Measurements from ENCODE around the gene INKA1. TPM values are rescaled to one million over a fixed set of nuclear protein-coding genes. Genes with fewer than 3 reads are reported as not detected.

Gene INKA1
- total RNA-seq, 2 experiments from 2014 or later = 0.50 to 0.70 TPM

DNA sequence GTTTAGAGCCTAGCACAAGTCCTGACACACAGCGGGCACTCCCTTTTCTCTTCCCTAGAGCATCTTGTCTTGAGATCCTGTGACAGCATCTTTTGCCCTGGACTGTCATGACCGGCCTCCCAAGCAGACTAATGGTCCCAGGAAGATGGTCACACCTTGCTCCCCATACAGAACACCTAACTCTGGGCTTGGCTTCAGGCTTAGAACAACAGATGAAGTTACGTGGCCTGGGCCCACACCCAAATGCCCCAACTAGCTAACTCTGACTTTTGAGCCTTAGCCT is 15.9 kb upstream of the INKA1 start:
- DNase-seq = no peak
- intact Hi-C loops (cut with DNase I, micrococcal nuclease) = loop anchor here (2.0 to 5.0 kb wide), 5 partner anchors 70 to 450 kb away; partner anchors contain the start of genes AMIGO3 (in 1 of the 2), GNAI2 (in 1 of the 2), MST1R (in 1 of the 2) and TCTA (in 1 of the 2)
- peaks cover 35% of the 10 kb centered on the region for H3K4me1 Mint-ChIP-seq
- H3K9me3 Mint-ChIP-seq (ENCODE audit: low read depth) = no peaks in the 10 kb centered on the region
- no peak for ATAC-seq
- H3K27ac Mint-ChIP-seq = peak overlapping the region; percentile 96
- H3K36me3 Mint-ChIP-seq (ENCODE audit: low read depth) = peaks cover 13% of the 10 kb centered on the region
- CTCF ChIA-PET = interaction anchor here (0.6 to 3.2 kb wide), 5 partner anchors 15 to 247 kb away, joined by 3 to 16 read pairs (median 5); partner anchors contain the start of gene INKA1
- H3K4me3 Mint-ChIP-seq = peak overlapping the region; percentile 90
- POLR2A ChIA-PET = no interaction called here
- no peaks in the 10 kb centered on the region for H3K27me3 Mint-ChIP-seq

DNA sequence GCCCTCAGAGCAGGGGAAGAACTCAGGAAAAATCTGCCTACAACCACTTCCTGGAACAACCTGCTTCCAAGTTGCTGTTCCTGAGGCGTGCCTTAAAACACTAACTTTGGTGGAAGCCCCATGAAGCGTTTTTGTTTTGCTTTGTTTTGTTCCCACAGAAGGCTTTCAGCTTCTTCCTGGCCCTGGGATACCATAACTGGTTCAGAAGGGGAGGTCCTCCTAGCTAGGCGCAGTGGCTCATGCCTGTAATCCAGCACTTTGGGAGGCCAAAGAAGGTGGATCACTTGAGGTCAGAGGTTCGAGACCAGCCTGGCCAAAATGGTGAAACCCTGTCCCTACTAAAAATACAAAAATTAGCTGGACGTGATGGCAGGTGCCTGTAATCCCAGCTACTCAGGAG is 15.5 kb upstream of the INKA1 start:
- ChIA-PET CTCF (interaction anchor here (1.0 to 3.2 kb wide), 4 partner anchors 15 to 248 kb away, joined by 3 to 16 read pairs (median 6); partner anchors contain the start of gene INKA1), POLR2A (no interaction called here)
- intact Hi-C loops (cut with DNase I, micrococcal nuclease) = loop anchor here (2.0 to 5.0 kb wide), 5 partner anchors 70 to 449 kb away; partner anchors contain the start of genes AMIGO3 (in 1 of the 2), GNAI2 (in 1 of the 2), MST1R (in 1 of the 2) and TCTA (in 1 of the 2)
- Mint-ChIP-seq H3K27ac (peak overlapping the region; percentile 96), H3K4me3 (peak overlapping the region; percentile 90), H3K36me3 (ENCODE audit: low read depth) (peaks cover 13% of the 10 kb centered on the region), H3K9me3 (ENCODE audit: low read depth) (no peaks in the 10 kb centered on the region), H3K4me1 (peaks cover 31% of the 10 kb centered on the region), H3K27me3 (no peaks in the 10 kb centered on the region)
- ATAC-seq (no peak), DNase-seq (no peak)

DNA sequence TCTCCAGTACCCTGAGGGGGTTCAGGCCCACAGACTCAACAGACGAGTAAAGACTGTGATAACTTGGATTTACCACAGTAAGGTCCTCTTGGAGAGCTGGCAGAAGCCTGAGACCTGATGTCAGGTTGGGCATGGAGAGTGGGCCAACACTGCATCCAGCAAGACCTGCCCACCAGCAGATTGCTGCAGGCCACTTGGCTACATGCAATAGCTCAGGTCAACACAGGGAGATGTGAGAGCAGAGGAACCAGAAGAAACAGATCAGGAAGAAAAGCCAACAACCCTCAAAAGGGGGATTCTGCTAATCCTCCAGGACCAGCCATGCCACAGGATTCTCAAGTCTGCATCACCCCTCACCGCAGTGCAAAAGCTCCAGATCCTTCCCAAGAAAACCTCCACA is 15.0 kb upstream of the INKA1 start:
- CTCF ChIA-PET = interaction anchor here (1.6 to 3.2 kb wide), 3 partner anchors 15 to 248 kb away, joined by 5 to 16 read pairs (median 6); partner anchors contain the start of gene INKA1
- H3K27ac Mint-ChIP-seq = no peak overlapping the region
- intact Hi-C loops (cut with DNase I, micrococcal nuclease) = loop anchor here (5.0 kb wide), 3 partner anchors 69 to 114 kb away; partner anchors contain the start of genes AMIGO3 (in 1 of the 2), MST1R (in 1 of the 2) and TRAIP (in 1 of the 2)
- H3K27me3 Mint-ChIP-seq = no peaks in the 10 kb centered on the region
- peaks cover 13% of the 10 kb centered on the region for H3K36me3 Mint-ChIP-seq (ENCODE audit: low read depth)
- DNase-seq (no peak), ATAC-seq (no peak)
- H3K9me3 Mint-ChIP-seq (ENCODE audit: low read depth) = no peaks in the 10 kb centered on the region
- no peak overlapping the region for H3K4me3 Mint-ChIP-seq
- H3K4me1 Mint-ChIP-seq = peaks cover 31% of the 10 kb centered on the region
- POLR2A ChIA-PET = no interaction called here

DNA sequence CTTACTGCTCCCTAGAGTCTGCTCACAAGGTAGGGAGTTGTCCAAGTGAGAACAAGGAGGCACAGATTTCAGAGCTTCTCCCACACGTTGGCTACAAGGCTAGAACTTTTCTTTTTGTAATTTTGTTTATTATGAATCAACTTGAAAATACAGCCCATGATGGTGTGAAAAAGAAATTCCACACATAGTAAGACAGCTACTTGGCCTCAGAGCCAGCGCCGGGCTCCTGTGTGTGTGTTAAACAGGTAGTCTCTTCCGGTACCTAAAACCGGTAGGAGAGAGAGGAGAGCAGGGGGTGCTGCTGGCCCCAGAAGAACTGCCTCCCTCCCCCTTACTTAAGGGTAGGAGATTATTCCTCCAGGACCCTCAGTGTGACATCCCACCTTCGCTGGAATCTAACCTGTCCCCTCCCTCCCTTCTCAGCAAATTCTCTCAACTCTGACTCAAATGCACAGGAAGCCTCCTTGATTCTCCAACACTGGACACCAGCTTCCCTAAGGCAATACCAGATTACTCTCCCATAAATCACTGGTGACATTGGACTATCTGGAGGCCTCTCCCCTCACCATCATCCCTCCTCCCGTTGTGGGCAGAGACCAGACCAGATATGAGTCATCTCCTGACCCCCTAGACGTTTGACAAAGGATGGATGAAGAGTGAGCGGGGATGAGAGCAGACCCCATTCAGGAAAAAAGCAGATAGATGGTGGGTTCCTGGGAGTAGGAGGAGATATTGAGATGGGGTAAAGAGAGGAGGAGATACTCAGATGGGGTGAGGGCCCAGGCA is 12.2 kb upstream of the INKA1 start:
- POLR2A ChIA-PET = interaction anchor here (0.6 to 0.7 kb wide), 2 partner anchors 23 to 298 kb away, joined by 3 to 5 read pairs; partner anchors contain the start of gene RBM5
- no peak for ATAC-seq

DNA sequence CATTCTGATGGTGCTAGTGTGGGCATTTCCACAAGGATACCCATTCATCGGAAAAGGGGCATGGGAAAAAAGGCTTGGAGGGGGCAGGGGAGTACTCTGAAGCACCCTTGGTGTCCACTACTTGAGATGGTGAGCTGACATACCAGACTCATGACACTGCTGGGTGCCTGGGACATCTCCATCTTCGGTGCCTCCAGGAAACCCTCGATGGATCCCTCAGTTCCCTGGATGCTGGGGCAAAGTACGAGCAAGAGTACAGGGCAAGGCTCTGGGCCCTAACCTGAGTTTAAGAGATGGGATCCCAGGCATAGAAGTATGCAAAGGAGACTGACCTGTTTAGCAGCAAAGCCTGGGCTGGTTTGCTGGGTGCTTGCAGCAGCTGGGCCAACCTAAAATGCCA is 11.5 kb upstream of the INKA1 start:
- ATAC-seq (no peak), DNase-seq (no peak)
- POLR2A ChIA-PET = interaction anchor here (0.6 kb wide), 1 partner anchor 22 kb away, joined by 3 read pairs; no protein-coding TSS in a partner anchor
- intact Hi-C loops (cut with DNase I, micrococcal nuclease) = no loop called here
- H3K4me1 Mint-ChIP-seq = peaks cover 14% of the 10 kb centered on the region
- CTCF ChIA-PET = interaction anchor here (1.3 kb wide), 1 partner anchor 11 kb away, joined by 3 read pairs; the partner anchor contains the start of gene INKA1
- no peak overlapping the region for H3K27ac Mint-ChIP-seq
- H3K4me3 Mint-ChIP-seq = no peak overlapping the region
- H3K36me3 Mint-ChIP-seq (ENCODE audit: low read depth) = no peaks in the 10 kb centered on the region
- no peaks in the 10 kb centered on the region for H3K9me3 Mint-ChIP-seq (ENCODE audit: low read depth)
- no peaks in the 10 kb centered on the region for H3K27me3 Mint-ChIP-seq

More for the DNA sequence above, 12.2 kb upstream of the INKA1 start:
- no peak for DNase-seq
- H3K27ac Mint-ChIP-seq = no peak overlapping the region
- H3K4me1 Mint-ChIP-seq = peaks cover 14% of the 10 kb centered on the region
- H3K4me3 Mint-ChIP-seq = no peak overlapping the region
- no peaks in the 10 kb centered on the region for H3K27me3 Mint-ChIP-seq
- CTCF ChIA-PET = interaction anchor here (0.7 to 1.3 kb wide), 3 partner anchors 12 to 1459 kb away, joined by 3 read pairs; partner anchors contain the start of gene INKA1
- intact Hi-C loops (cut with DNase I, micrococcal nuclease) = no loop called here
- no peaks in the 10 kb centered on the region for H3K36me3 Mint-ChIP-seq (ENCODE audit: low read depth)
- H3K9me3 Mint-ChIP-seq (ENCODE audit: low read depth) = no peaks in the 10 kb centered on the region

DNA sequence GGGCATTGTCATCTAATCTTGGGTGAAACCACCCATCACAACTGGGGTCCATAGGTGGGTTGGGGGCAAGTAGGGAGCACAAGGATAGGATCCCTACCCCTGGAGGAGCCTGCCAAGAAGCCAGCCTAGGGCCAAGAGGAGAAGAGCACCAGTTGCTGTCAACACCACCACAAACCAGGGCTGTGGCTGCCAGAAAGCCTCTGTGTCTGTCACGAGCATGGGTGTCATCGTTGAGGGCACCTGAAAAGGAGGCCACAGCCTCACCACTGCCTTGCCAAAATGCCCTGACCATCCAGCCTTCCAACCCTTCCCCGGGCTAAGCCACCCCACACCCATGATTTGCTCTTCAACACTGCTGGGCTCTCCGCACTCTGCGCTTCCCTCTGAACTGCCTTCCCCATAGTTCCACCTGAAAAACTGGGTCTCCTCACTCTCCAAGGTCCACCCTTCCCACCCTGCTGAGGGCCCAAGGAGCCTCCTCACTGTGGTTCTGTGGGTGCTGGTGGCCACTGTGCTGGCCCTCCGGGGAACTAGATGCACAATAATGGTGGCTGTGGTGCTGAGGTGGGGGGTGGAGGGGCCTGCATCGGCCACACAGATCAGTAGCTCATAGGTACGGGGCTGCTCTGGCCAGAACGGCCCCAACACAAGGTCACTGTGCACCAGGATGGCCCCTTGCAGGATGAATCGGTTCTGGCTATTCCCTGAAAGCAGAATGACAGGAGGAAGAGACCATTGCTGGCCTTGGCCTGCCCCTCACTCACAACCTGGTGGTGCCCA is 10.5 kb upstream of the INKA1 start:
- CTCF ChIA-PET = interaction anchor here (0.7 kb wide), 1 partner anchor 47 kb away, joined by 3 read pairs; no protein-coding TSS in a partner anchor
- H3K4me3 Mint-ChIP-seq = no peak overlapping the region
- intact Hi-C loops (cut with DNase I, micrococcal nuclease) = no loop called here
- no peaks in the 10 kb centered on the region for H3K36me3 Mint-ChIP-seq (ENCODE audit: low read depth)
- POLR2A ChIA-PET = no interaction called here
- H3K4me1 Mint-ChIP-seq = peaks cover 7% of the 10 kb centered on the region
- no peaks in the 10 kb centered on the region for H3K27me3 Mint-ChIP-seq
- DNase-seq = no peak
- no peak for ATAC-seq
- H3K9me3 Mint-ChIP-seq (ENCODE audit: low read depth) = no peaks in the 10 kb centered on the region
- no peak overlapping the region for H3K27ac Mint-ChIP-seq

DNA sequence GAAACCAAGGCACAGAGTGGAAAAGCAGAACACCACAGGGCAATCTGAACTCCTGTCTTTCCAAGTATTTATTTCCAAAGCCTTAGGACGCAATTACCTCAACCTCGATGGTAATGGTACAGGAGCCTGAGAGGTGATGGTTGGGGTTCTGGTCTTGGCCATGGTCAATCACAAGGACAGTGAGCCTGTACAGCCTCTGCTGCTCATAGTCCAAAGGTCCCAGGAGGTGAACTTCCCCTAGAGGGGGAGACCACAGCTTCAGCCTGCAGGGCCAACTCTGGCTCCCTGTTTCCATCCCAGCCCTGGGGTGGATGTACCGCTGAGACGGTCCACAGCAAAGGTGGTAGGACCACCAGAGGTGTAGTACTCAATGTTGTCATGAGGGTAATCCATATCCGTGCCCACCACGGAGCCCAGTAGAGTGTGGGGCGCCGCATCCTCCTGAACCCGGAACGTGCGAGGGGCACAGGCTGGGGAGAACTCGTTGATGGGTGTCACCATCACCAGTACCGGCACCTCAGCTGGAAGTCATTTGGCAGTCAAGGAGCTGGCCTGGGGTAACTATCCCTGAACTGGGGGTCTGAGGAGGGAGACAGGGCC is 9.5 kb upstream of the INKA1 start:
- intact Hi-C loops (cut with DNase I, micrococcal nuclease) = no loop called here
- no peak for ATAC-seq
- H3K4me3 Mint-ChIP-seq = no peak overlapping the region
- H3K4me1 Mint-ChIP-seq = peaks cover 7% of the 10 kb centered on the region
- ChIA-PET CTCF (interaction anchor here (0.7 kb wide), 1 partner anchor 11 kb away, joined by 3 read pairs; no protein-coding TSS in a partner anchor), POLR2A (no interaction called here)
- no peaks in the 10 kb centered on the region for H3K27me3 Mint-ChIP-seq
- H3K9me3 Mint-ChIP-seq (ENCODE audit: low read depth) = no peaks in the 10 kb centered on the region
- H3K36me3 Mint-ChIP-seq (ENCODE audit: low read depth) = no peaks in the 10 kb centered on the region
- no peak overlapping the region for H3K27ac Mint-ChIP-seq
- DNase-seq = no peak

DNA sequence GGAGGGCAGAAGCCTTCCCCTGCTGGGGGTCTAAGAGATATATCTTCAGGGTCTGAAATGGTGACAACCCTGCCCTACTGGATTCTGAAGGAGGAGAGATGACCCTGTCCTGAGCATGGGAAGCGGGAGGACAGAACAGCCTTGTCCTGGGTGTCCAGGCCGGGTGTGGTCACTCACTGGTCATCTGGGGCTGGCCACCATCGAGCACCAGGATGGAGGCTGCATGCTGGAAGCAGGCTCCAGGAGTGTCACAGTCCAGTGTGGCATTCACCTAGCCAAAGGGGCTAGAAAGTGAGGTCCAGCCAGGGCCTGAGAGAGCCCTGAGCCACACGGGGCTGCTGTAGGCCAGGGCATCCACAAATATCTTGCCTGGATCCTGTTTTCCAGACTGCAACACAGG is 8.6 kb upstream of the INKA1 start:
- ChIA-PET POLR2A (no interaction called here), CTCF (interaction anchor here (0.5 kb wide), 1 partner anchor 204 kb away, joined by 4 read pairs; no protein-coding TSS in a partner anchor)
- H3K36me3 Mint-ChIP-seq (ENCODE audit: low read depth) = no peaks in the 10 kb centered on the region
- no peaks in the 10 kb centered on the region for H3K27me3 Mint-ChIP-seq
- H3K4me3 Mint-ChIP-seq = no peak overlapping the region
- ATAC-seq = no peak
- H3K27ac Mint-ChIP-seq = no peak overlapping the region
- no peaks in the 10 kb centered on the region for H3K9me3 Mint-ChIP-seq (ENCODE audit: low read depth)
- intact Hi-C loops (cut with DNase I, micrococcal nuclease) = no loop called here
- H3K4me1 Mint-ChIP-seq = peaks cover 7% of the 10 kb centered on the region
- no peak for DNase-seq

DNA sequence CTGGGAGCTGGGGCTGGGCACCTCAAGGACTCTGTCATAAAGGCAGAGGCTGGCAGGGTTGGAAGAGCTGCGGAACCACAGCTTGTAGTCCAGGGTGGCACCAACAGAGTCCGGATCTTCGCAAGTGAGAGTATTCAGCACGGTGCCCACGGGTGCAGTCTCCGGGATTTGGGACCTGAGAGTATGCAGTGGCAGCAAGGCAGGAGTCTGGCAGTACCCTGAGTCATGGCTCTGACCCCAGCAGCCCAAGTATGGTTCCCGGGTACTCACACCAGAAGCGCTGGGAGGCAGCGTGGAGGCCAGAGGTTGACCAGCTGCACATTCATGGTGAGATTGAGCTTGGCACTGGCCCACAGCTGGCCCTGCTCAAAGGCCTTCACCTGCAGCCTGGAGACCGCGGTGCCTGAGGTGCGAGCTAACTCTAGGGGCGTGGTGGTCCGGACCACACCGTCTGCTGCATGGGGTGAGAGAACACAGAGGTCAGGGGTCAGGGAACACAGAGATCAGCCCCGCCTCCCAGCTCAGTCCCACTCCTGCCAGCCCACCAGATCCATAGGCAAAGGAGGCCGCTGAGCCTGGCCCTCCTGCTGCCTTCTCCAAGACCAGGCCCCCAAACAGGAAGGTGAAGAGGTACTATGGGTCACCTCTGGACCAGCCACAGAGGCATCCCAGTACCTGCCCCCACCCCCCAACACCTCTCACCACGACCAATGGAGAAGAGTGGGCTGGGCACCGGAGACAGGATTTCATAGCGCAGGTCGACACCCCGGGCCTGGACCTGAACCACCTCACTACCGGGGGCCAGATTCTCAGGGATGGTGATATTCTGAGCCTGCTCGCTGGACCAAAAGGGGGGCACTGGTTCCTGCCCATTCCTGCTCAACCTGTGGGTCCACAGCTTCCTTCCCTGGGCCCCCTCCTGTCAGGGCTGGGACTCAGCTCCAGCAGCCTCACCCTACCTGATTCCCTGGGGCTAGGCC is 7.8 kb upstream of the INKA1 start:
- H3K27ac Mint-ChIP-seq = no peak overlapping the region
- H3K9me3 Mint-ChIP-seq (ENCODE audit: low read depth) = no peaks in the 10 kb centered on the region
- H3K4me1 Mint-ChIP-seq = peaks cover 3% of the 10 kb centered on the region
- no peak overlapping the region for H3K4me3 Mint-ChIP-seq
- no peaks in the 10 kb centered on the region for H3K27me3 Mint-ChIP-seq
- no peaks in the 10 kb centered on the region for H3K36me3 Mint-ChIP-seq (ENCODE audit: low read depth)
- POLR2A ChIA-PET = no interaction called here
- intact Hi-C loops (cut with DNase I, micrococcal nuclease) = no loop called here
- no peak for DNase-seq
- ATAC-seq = no peak
- CTCF ChIA-PET = interaction anchor here (0.5 to 0.9 kb wide), 2 partner anchors 9 to 205 kb away, joined by 3 to 4 read pairs; no protein-coding TSS in a partner anchor

DNA sequence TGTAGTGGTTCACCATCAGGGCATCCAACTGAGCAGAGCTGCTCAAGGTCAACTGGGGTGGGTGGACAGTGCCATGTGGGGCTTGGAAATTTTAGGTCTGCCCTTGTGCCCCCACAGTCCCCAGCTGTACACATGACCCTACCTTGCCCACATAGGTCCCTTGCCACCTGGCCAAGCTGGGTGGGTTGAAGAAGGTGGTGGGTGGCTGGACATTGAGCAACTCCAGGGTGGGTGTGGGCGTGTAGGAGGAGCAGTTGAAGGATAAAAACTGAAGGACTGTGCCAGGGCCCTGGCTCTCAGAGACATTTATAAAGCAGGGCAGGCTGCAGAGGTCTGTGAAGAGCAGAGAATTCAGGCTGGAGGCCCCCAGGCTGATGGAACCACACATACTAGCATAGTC is 4.0 kb upstream of the INKA1 start:
- intact Hi-C loops (cut with DNase I, micrococcal nuclease) = no loop called here
- H3K27me3 Mint-ChIP-seq = peaks cover 10% of the 10 kb centered on the region
- no peaks in the 10 kb centered on the region for H3K36me3 Mint-ChIP-seq (ENCODE audit: low read depth)
- DNase-seq (no peak), ATAC-seq (no peak)
- ChIA-PET CTCF (interaction anchor here (1.4 to 2.2 kb wide), 2 partner anchors 40 to 109 kb away, joined by 4 to 15 read pairs; no protein-coding TSS in a partner anchor), POLR2A (no interaction called here)
- H3K4me1 Mint-ChIP-seq = peaks cover 11% of the 10 kb centered on the region
- no peak overlapping the region for H3K4me3 Mint-ChIP-seq
- no peak overlapping the region for H3K27ac Mint-ChIP-seq
- no peaks in the 10 kb centered on the region for H3K9me3 Mint-ChIP-seq (ENCODE audit: low read depth)
